SK-N-SH treated with all-trans-retinoic acid at 6 μM for 48 hours (cell line): ENCODE results near the gene EGFL8.
"Not testable (repeated sequence)": the region's sequence is repeated elsewhere in the genome, so short reads cannot be mapped to it uniquely, and the experiment has no call there.

Experiments used
- ATAC-seq: fragments of 200-7000 bp; cut with Tn5 transposase; 3 replicates; pipeline ENCODE4 v1.9.1; 2020; ENCODE audit warnings: mild to moderate bottlenecking, moderate library complexity
- ARNTL ChIP-seq: fragments of 450-650 bp; formaldehyde crosslinking; IDR thresholded peaks from 2 replicates; pipeline ENCODE4 v1.5.0; 2020; ENCODE audit warnings: low read depth, mild to moderate bottlenecking, moderate library complexity, borderline replicate concordance
- BACH2 ChIP-seq: fragments of 250-450 bp; sonication (Bioruptor Pico); IDR thresholded peaks from 2 replicates; pipeline ENCODE4 v1.9.0; 2021; ENCODE audit warnings: mild to moderate bottlenecking, borderline replicate concordance
- CSDC2 ChIP-seq: fragments of 250-450 bp; sonication (Bioruptor Pico); IDR thresholded peaks from 2 replicates; pipeline ENCODE4 v1.5.0; 2020; ENCODE audit warnings: mild to moderate bottlenecking, moderate library complexity
- CSRNP3 ChIP-seq: fragments of 250-450 bp; sonication (Bioruptor Pico); IDR thresholded peaks from 2 replicates; pipeline ENCODE4 v1.5.1; 2021; ENCODE audit warnings: mild to moderate bottlenecking, moderate library complexity
- ESRRG ChIP-seq: fragments of 250-450 bp; sonication (Bioruptor Pico); IDR thresholded peaks from 2 replicates; pipeline ENCODE4 v1.6.1; 2021; ENCODE audit warnings: mild to moderate bottlenecking
- GLIS3 ChIP-seq: fragments of 250-450 bp; sonication (Bioruptor Pico); IDR thresholded peaks from 2 replicates; pipeline ENCODE4 v1.5.0; 2020; ENCODE audit warnings: mild to moderate bottlenecking, moderate library complexity
- ISL1 ChIP-seq: fragments of 250-450 bp; sonication (Bioruptor Pico); IDR thresholded peaks from 2 replicates; pipeline ENCODE4 v2.1.2; 2022; ENCODE audit warnings: mild to moderate bottlenecking, moderate library complexity
- OSR1 ChIP-seq: fragments of 250-450 bp; sonication (Bioruptor Pico); IDR thresholded peaks from 2 replicates; pipeline ENCODE4 v1.8.0; 2022; ENCODE audit warnings: moderate library complexity, mild to moderate bottlenecking, inconsistent platforms
- POU6F1 ChIP-seq: fragments of 250-450 bp; sonication (Bioruptor Pico); IDR thresholded peaks from 2 replicates; pipeline ENCODE4 v1.8.0; 2021; ENCODE audit warnings: low read depth, mild to moderate bottlenecking, moderate library complexity, borderline replicate concordance
- PPARA ChIP-seq: fragments of 250-450 bp; sonication (Bioruptor Pico); IDR thresholded peaks from 2 replicates; pipeline ENCODE4 v1.5.0; 2020; ENCODE audit warnings: mild to moderate bottlenecking, borderline replicate concordance
- RARB ChIP-seq: fragments of 250-450 bp; sonication (Bioruptor Pico); IDR thresholded peaks from 2 replicates; pipeline ENCODE4 v1.8.0; 2021; ENCODE audit warnings: mild to moderate bottlenecking, moderate library complexity
- SNAI2 ChIP-seq: fragments of 250-450 bp; sonication (Bioruptor Pico); IDR thresholded peaks from 2 replicates; pipeline ENCODE4 v1.5.0; 2020; ENCODE audit warnings: mild to moderate bottlenecking, moderate library complexity
- TOX ChIP-seq: fragments of 250-450 bp; sonication (Bioruptor Pico); IDR thresholded peaks from 2 replicates; pipeline ENCODE4 v1.8.0; 2021; ENCODE audit warnings: mild to moderate bottlenecking, moderate library complexity, borderline replicate concordance
- ZC3H10 ChIP-seq: fragments of 250-450 bp; sonication (Bioruptor Pico); IDR thresholded peaks from 2 replicates; pipeline ENCODE4 v1.5.1; 2021; ENCODE audit warnings: mild to moderate bottlenecking, moderate library complexity
- ZFP3 ChIP-seq: fragments of 250-450 bp; sonication (Bioruptor Pico); IDR thresholded peaks from 2 replicates; pipeline ENCODE4 v1.5.0; 2020; ENCODE audit warnings: mild to moderate bottlenecking, moderate library complexity
- ZFP30 ChIP-seq: fragments of 450-650 bp; formaldehyde crosslinking; IDR thresholded peaks from 2 replicates; pipeline ENCODE4 v1.5.0; 2022; ENCODE audit warnings: mild to moderate bottlenecking, moderate library complexity
- ZNF565 ChIP-seq: fragments of 450-650 bp; formaldehyde crosslinking; conservative IDR thresholded peaks from 2 replicates; pipeline ENCODE4 v1.5.0; 2020; ENCODE audit warnings: low read depth, mild to moderate bottlenecking, moderate library complexity
- ZNF70 ChIP-seq: fragments of 450-650 bp; formaldehyde crosslinking; IDR thresholded peaks from 2 replicates; pipeline ENCODE4 v1.5.0; 2020; ENCODE audit warnings: mild to moderate bottlenecking, moderate library complexity
- ZNF8 ChIP-seq: fragments of 450-650 bp; formaldehyde crosslinking; IDR thresholded peaks from 2 replicates; pipeline ENCODE4 v1.5.0; 2020; ENCODE audit warnings: mild to moderate bottlenecking, moderate library complexity
- TF ChIP-seq, protein P1 (sequence below): fragments of 250-450 bp; sonication (Bioruptor Pico); IDR thresholded peaks from 2 replicates; pipeline ENCODE4 v1.5.0; 2020; ENCODE audit warnings: mild to moderate bottlenecking, moderate library complexity

The EGFL8 gene

DNA sequence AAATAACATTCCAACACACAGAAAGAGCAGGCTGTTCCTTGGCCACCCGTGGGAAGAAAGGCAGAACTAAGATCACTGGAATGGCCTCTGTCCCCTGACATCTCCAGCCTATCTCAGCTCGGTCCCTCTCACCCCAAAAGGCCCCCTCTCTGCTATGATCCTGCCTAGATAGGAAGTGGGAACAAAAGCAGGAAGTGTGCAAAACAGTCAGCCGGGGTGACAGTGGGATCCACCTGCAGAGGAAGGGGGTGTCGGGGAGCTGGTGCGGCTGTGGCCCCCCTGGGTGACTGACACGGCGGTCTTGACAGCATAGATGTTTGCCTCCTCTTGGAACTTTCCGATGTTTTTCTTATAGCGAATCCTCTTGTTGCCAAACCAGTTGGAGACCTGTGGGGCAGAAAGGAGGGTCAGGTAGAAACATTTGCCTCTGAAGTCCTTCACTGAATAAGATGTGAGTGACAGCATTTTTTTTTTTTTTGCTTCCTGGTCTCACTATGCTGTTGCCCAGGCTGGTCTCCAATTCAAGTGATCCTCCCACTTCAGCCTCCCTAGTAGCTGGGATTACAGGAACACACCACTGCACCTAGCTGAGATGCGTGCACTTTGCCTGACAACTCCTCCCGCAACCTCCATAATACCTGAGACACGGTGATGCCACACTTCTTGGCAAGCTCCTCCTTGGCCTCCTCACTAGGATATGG lies 22.8 kb downstream of the EGFL8 start:
- ATAC-seq = no peak
- TF ChIP-seq RARB (no peak), ZFP30 (CRISPR knock-in tag) (no peak), CSRNP3 (CRISPR knock-in tag) (no peak)

- not testable (repeated sequence) for ATAC-seq
Measured at GRCh38 chr6:32187725-32188380, 23.5 kb downstream of the EGFL8 start.

- no peak for TF ChIP-seq ZNF8 (CRISPR knock-in tag)
- TF ChIP-seq RARB = no peak
- TF ChIP-seq TOX = no peak
- no peak for TF ChIP-seq ZNF565 (CRISPR knock-in tag)
- no peak for TF ChIP-seq GLIS3 (CRISPR knock-in tag)
- TF ChIP-seq PPARA (CRISPR knock-in tag) = no peak
- TF ChIP-seq BACH2 (CRISPR knock-in tag) = no peak
- TF ChIP-seq CSRNP3 (CRISPR knock-in tag) = no peak
- TF ChIP-seq OSR1 (CRISPR knock-in tag) = no peak
- TF ChIP-seq ZC3H10 (CRISPR knock-in tag) = no peak
- no peak for TF ChIP-seq ARNTL (CRISPR knock-in tag)
- no peak for TF ChIP-seq ZFP30 (CRISPR knock-in tag)
- TF ChIP-seq POU6F1 = no peak
- TF ChIP-seq ESRRG (CRISPR knock-in tag) = no peak
- TF ChIP-seq ZNF70 (CRISPR knock-in tag) = no peak
- no peak for TF ChIP-seq ISL1
- no peak for TF ChIP-seq SNAI2
- TF ChIP-seq CSDC2 (CRISPR knock-in tag) = no peak
- ATAC-seq = no peak
Measured at GRCh38 chr6:32188381-32189068, 24.1 kb downstream of the EGFL8 start.

DNA sequence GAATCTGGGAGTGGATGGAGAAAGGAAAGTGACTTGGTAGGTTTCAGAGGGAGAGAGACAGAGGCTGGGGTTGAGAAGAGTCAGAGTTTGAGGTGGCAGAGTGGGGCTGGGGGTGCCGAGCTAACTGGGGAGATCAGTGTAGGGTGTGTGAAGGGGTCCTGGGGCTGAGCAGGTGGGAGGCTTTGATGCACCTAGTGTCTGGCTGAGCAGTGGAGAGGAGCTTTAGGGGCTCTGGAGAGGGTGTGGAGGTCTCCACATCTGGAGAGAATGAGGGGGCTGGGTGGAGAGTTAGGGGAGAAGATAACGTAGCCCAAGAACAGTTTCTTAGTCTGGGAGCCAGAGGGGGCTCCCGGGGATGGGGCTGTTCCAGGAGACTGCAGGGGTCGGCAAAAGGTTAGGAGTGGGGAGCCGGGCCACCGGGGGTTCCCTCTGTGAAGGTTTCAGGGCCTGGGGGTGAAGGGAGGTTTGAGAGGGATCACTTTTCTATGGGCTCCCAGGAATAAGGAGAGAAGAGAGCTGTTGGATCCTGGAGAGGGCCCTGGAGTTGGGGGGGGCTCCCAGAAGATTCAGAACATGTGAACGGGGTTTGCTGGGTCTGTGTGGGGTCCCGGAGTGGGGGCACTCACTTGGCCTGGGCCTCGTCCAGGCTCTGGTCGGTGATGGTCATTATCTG lies 24.8 kb downstream of the EGFL8 start:
- TF ChIP-seq ZFP3 (no peak), ZFP30 (CRISPR knock-in tag) (no peak), ZNF8 (CRISPR knock-in tag) (no peak), OSR1 (CRISPR knock-in tag) (no peak), ISL1 (no peak)
- TF ChIP-seq, protein P1, sequence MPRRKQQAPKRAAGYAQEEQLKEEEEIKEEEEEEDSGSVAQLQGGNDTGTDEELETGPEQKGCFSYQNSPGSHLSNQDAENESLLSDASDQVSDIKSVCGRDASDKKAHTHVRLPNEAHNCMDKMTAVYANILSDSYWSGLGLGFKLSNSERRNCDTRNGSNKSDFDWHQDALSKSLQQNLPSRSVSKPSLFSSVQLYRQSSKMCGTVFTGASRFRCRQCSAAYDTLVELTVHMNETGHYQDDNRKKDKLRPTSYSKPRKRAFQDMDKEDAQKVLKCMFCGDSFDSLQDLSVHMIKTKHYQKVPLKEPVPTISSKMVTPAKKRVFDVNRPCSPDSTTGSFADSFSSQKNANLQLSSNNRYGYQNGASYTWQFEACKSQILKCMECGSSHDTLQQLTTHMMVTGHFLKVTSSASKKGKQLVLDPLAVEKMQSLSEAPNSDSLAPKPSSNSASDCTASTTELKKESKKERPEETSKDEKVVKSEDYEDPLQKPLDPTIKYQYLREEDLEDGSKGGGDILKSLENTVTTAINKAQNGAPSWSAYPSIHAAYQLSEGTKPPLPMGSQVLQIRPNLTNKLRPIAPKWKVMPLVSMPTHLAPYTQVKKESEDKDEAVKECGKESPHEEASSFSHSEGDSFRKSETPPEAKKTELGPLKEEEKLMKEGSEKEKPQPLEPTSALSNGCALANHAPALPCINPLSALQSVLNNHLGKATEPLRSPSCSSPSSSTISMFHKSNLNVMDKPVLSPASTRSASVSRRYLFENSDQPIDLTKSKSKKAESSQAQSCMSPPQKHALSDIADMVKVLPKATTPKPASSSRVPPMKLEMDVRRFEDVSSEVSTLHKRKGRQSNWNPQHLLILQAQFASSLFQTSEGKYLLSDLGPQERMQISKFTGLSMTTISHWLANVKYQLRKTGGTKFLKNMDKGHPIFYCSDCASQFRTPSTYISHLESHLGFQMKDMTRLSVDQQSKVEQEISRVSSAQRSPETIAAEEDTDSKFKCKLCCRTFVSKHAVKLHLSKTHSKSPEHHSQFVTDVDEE (CRISPR knock-in tag) = no peak
- TF ChIP-seq, all 23 proteins: peak for 0
- peak; percentile 20 for ATAC-seq
